Uterus (tissue), 4 donors: ENCODE measurements around the gene VCAM1. TPM values are rescaled to one million over a fixed set of nuclear protein-coding genes. Genes with fewer than 3 reads are reported as not detected.
"Not testable (repeated sequence)": the region's sequence is repeated elsewhere in the genome, so short reads cannot be mapped to it uniquely, and the experiment has no call there.

Experiments used
- DNase-seq, 2 donors: peaks; one replicate each; pipeline ENCODE4 v3.0.0-alpha.2; 2019 to 2020
- H3K27ac ChIP-seq, 2 donors: fragments of 200-600 bp; sonication (generic); 1 replicate in 1 of 2; 2 replicates in 1 of 2; pipeline ENCODE4 v1.5.1; 2016 to 2018
- H3K27me3 ChIP-seq, 2 donors: fragments of 200-600 bp; sonication (generic); one replicate each; pipeline ENCODE4 v1.5.1; 2018 to 2019; ENCODE audit warnings: control low read depth in 1 of 2
- H3K36me3 ChIP-seq, 2 donors: fragments of 200-600 bp; sonication (generic); one replicate each; pipeline ENCODE4 v1.5.1; 2019; ENCODE audit warnings: control low read depth in 1 of 2
- H3K4me1 ChIP-seq, 2 donors: fragments of 200-600 bp; sonication (generic); one replicate each; pipeline ENCODE4 v1.5.1; 2018 to 2019; ENCODE audit warnings: control low read depth in 1 of 2
- H3K4me3 ChIP-seq, 2 donors: fragments of 200-600 bp; sonication (generic); 1 replicate in 1 of 2; 2 replicates in 1 of 2; pipeline ENCODE4 v1.5.1; 2018 to 2019; ENCODE audit warnings: mild to moderate bottlenecking in 1 of 2
- H3K9me3 ChIP-seq, 2 donors: fragments of 200-600 bp; sonication (generic); one replicate each; pipeline ENCODE4 v1.5.1; 2019; ENCODE audit warnings: control low read depth in 1 of 2
- POLR2A ChIP-seq, 2 donors: fragments of 450-650 bp; IDR thresholded peaks; one replicate each; pipeline ENCODE4 v1.6.1; 2016; ENCODE audit warnings: antibody characterized with exemption in 2 of 2, mild to moderate bottlenecking in 1 of 2, moderate library complexity in 1 of 2
- intact Hi-C: fragments of 100-400 bp; cut with DNase I; formaldehyde crosslinking; loops from one replicate; pipeline ENCODE4 v1.15.1; 2023; ENCODE audit warnings: low total_unique reads
- total RNA-seq, 4 donors: library from RNA; depleted of rRNA in 3 of 4; stranded (reverse); fragments of >200 nt in 3 of 4; gene quantifications; one replicate each; pipeline versions ENCODE4 v1.1.0 to v1.2.4, GENCODE V29; 2014 to 2023
- TF ChIP-seq, protein P1 (sequence below), 4 experiments: fragments of 200-600 bp in 2 of 4; fragments of 450-650 bp in 2 of 4; sonication (generic) in 2 of 4; IDR thresholded peaks; one replicate each; pipeline ENCODE4 v1.5.1; 2016 to 2019; ENCODE audit warnings: antibody characterized with exemption in 4 of 4, mild to moderate bottlenecking in 2 of 4, moderate library complexity in 1 of 4
- donor health status: DM: yes; HTN: yes; CAD: no.

Gene VCAM1
- total RNA-seq, 4 donors from 2014 or later, result 4.4 to 46.8 (median 9.7) TPM

DNA sequence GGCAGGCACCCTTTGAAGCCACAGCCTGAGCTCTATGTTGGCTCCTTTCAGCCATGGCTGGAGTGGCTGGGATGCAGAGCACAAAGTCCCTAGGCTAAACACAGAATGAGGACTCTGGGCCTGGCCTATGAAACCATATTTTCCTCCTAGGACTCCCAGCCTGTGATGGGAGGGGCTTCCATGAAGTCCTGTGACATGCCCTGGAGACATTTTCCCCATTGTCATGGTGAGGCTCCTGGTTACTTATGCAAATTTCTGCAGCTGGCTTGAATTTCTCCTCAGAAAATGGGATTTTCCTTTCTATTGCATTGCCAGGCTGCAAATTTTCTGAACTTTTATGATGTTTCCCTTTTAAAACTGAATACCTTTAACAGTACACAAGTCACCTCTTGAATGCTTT is 61.3 kb downstream of the VCAM1 start:
- no peaks in the 10 kb centered on the region for H3K27me3 ChIP-seq
- H3K4me3 ChIP-seq, result no peak overlapping the region
- intact Hi-C loops, result no loop called here
- no peaks in the 10 kb centered on the region for H3K36me3 ChIP-seq
- no peak for DNase-seq
- no peak for TF ChIP-seq POLR2A (IDR thresholded peaks at IDR 0.05)
- TF ChIP-seq, protein P1, sequence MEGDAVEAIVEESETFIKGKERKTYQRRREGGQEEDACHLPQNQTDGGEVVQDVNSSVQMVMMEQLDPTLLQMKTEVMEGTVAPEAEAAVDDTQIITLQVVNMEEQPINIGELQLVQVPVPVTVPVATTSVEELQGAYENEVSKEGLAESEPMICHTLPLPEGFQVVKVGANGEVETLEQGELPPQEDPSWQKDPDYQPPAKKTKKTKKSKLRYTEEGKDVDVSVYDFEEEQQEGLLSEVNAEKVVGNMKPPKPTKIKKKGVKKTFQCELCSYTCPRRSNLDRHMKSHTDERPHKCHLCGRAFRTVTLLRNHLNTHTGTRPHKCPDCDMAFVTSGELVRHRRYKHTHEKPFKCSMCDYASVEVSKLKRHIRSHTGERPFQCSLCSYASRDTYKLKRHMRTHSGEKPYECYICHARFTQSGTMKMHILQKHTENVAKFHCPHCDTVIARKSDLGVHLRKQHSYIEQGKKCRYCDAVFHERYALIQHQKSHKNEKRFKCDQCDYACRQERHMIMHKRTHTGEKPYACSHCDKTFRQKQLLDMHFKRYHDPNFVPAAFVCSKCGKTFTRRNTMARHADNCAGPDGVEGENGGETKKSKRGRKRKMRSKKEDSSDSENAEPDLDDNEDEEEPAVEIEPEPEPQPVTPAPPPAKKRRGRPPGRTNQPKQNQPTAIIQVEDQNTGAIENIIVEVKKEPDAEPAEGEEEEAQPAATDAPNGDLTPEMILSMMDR (IDR thresholded peaks at IDR 0.05), result no peak
- H3K27ac ChIP-seq, result no peak overlapping the region
- H3K9me3 ChIP-seq, result no peaks in the 10 kb centered on the region
- no peaks in the 10 kb centered on the region for H3K4me1 ChIP-seq

- H3K4me3 ChIP-seq, H3K27me3 ChIP-seq, H3K9me3 ChIP-seq, DNase-seq, H3K36me3 ChIP-seq, H3K4me1 ChIP-seq, H3K27ac ChIP-seq, intact Hi-C loops: not testable (repeated sequence)
Measured at GRCh38 chr1:100781728-100782127, 62.2 kb downstream of the VCAM1 start.

DNA sequence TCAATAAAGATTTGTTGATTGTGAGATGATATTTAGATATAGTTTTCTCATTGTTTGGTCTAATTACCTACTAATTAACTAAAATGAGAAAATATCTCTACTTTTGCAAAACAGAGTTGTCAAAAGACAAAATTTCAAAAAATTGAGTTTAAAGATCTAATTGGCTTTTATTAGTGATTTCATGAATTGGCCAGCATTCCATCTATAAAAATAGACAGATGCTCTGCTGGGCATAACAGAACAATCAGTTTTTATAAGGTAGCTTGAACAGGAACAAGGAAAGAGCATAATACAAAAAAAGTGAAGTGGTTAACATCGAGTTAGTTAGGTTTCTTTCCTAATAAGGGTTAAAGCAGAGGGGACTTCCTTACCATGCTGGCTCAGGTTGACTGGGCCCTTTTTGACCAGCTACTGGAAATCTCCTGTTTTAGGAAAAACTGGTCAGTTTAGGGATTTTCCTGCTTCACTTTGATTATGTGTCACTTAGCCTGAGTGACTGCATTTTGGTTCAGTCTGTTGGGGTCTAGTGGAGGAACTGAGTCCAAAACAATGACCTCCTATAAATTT is 63.0 kb downstream of the VCAM1 start:
- TF ChIP-seq, protein P1 (IDR thresholded peaks at IDR 0.05), result no peak
- no peak for TF ChIP-seq POLR2A (IDR thresholded peaks at IDR 0.05)
- H3K9me3 ChIP-seq, result no peaks in the 10 kb centered on the region
- no peak overlapping the region for H3K4me3 ChIP-seq
- H3K27ac ChIP-seq, result no peak overlapping the region
- intact Hi-C loops, result no loop called here
- DNase-seq, result no peak
- no peaks in the 10 kb centered on the region for H3K27me3 ChIP-seq
- H3K4me1 ChIP-seq, result no peaks in the 10 kb centered on the region
- H3K36me3 ChIP-seq, result no peaks in the 10 kb centered on the region

- H3K27ac ChIP-seq, result no peak overlapping the region
- intact Hi-C loops, result no loop called here
- no peaks in the 10 kb centered on the region for H3K27me3 ChIP-seq
- no peaks in the 10 kb centered on the region for H3K9me3 ChIP-seq
- no peaks in the 10 kb centered on the region for H3K4me1 ChIP-seq
- TF ChIP-seq, protein P1 (IDR thresholded peaks at IDR 0.05), result no peak
- TF ChIP-seq POLR2A (IDR thresholded peaks at IDR 0.05), result no peak
- no peaks in the 10 kb centered on the region for H3K36me3 ChIP-seq
- no peak overlapping the region for H3K4me3 ChIP-seq
- DNase-seq, result no peak
Measured at GRCh38 chr1:100785470-100786052, 66.0 kb downstream of the VCAM1 start.

GRCh38 chr1:100786870-100787269 is 67.3 kb downstream of the VCAM1 start:
- Histone ChIP-seq H3K27ac (no peak overlapping the region), H3K27me3 (no peaks in the 10 kb centered on the region), H3K36me3 (no peaks in the 10 kb centered on the region), H3K4me1 (no peaks in the 10 kb centered on the region), H3K4me3 (no peak overlapping the region), H3K9me3 (no peaks in the 10 kb centered on the region)
- intact Hi-C loops, result no loop called here
- no peak for TF ChIP-seq POLR2A (IDR thresholded peaks at IDR 0.05)
- TF ChIP-seq, protein P1 (IDR thresholded peaks at IDR 0.05), result no peak
- no peak for DNase-seq

Other genes starting within 250 kb of the VCAM1 start
- under 1 TPM in 1 of 4 donors, not detected in 3; 0.21 TPM for gene GPR88, start 181.6 kb upstream of the VCAM1 start, total RNA-seq
- 10 to 100 TPM in 3 of 4 donors, 1 to 10 TPM in 1; 6.4 to 63.3 (median 18.9) TPM for gene EXTL2, start 175.1 kb downstream of the VCAM1 start, total RNA-seq
- 10 to 100 TPM; 15.1 to 53.0 (median 22.8) TPM for gene SLC30A7, start 176.3 kb downstream of the VCAM1 start, total RNA-seq